Breast epithelium (tissue), 4 donors: ENCODE data around the gene SOX18. TPM values are rescaled to one million over a fixed set of nuclear protein-coding genes. Genes with fewer than 3 reads are reported as not detected.

Experiments used
- DNase-seq, 2 donors: peaks; one replicate each; pipeline ENCODE4 v3.0.0-alpha.2; 2019; ENCODE audit warnings: low spot score in 2 of 2
- H3K27ac ChIP-seq, 2 donors: fragments of 200-600 bp; sonication (generic) in 1 of 2; one replicate each; pipeline ENCODE4 v1.5.1; 2016 to 2019; ENCODE audit warnings: mild to moderate bottlenecking in 1 of 2
- H3K27me3 ChIP-seq, 2 donors: fragments of 200-600 bp; sonication (generic) in 1 of 2; one replicate each; pipeline versions ENCODE4 v1.5.1 to v1.6.0; 2017 to 2019; ENCODE audit warnings: control low read depth in 1 of 2, mild to moderate bottlenecking in 1 of 2
- H3K36me3 ChIP-seq: fragments of 200-600 bp; one replicate; pipeline ENCODE4 v1.5.1; 2019
- H3K4me1 ChIP-seq, 2 donors: fragments of 200-600 bp; sonication (generic); one replicate each; pipeline ENCODE4 v1.5.1; 2016 to 2019; ENCODE audit warnings: control low read depth in 1 of 2
- H3K4me3 ChIP-seq, 3 donors: fragments of 200-600 bp; sonication (generic); 1 replicate in 2 of 3; 2 replicates in 1 of 3; pipeline ENCODE4 v1.5.1; 2016 to 2019; ENCODE audit warnings: mild to moderate bottlenecking in 3 of 3, moderate library complexity in 2 of 3
- H3K9me3 ChIP-seq, 2 donors: fragments of 200-600 bp; sonication (generic) in 1 of 2; one replicate each; pipeline ENCODE4 v1.5.1; 2016 to 2019; ENCODE audit warnings: control low read depth in 1 of 2
- POLR2A ChIP-seq: fragments of 450-650 bp; IDR thresholded peaks from one replicate; pipeline ENCODE4 v1.6.1; 2016; ENCODE audit warnings: antibody characterized with exemption, mild to moderate bottlenecking, moderate library complexity
- POLR2AphosphoS5 ChIP-seq, 3 donors: sonication (generic); formaldehyde crosslinking; IDR thresholded peaks; one replicate each; pipeline ENCODE4 v1.6.1; 2017; ENCODE audit warnings: antibody characterized with exemption in 3 of 3
- intact Hi-C: fragments of 100-400 bp; cut with DNase I; formaldehyde crosslinking; loops from one replicate; pipeline ENCODE4 v1.15.1; 2023; ENCODE audit warnings: low total_unique reads
- total RNA-seq, 3 donors: library from RNA; depleted of rRNA; stranded (reverse); fragments of >200 nt; gene quantifications; one replicate each; pipeline ENCODE4 v1.1.0, GENCODE V29; 2016
- TF ChIP-seq, protein P1 (sequence below), 3 donors: fragments of 450-650 bp; IDR thresholded peaks; one replicate each; pipeline ENCODE4 v1.5.1; 2016 to 2017; ENCODE audit warnings: antibody characterized with exemption in 3 of 3, mild to moderate bottlenecking in 3 of 3, moderate library complexity in 3 of 3

SOX18 gene
- total RNA-seq, 3 donors from 2014 or later: 1.8 to 8.8 (median 3.2) TPM

DNA sequence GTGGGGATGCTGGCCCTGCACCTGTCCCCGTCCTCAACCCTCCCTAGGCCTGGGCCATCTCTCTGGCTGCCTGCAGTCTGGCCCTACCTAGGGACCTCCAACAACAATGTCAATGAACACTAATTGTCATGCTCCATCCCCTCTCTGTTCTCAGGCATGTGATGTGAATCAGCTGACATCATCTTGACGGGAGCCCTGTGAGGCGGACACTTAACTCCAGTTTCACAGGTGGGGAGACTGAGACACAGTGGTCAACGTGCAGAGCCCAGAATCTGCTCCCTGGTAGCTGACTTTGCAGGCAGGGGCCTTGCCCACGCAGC is 12.8 kb upstream of the SOX18 start:
- peaks cover 6 to 15% of the 10 kb centered on the region in 2 donors for H3K4me1 ChIP-seq
- no peaks in the 10 kb centered on the region for H3K36me3 ChIP-seq
- peaks cover 0 to 4% of the 10 kb centered on the region in 2 donors for H3K27me3 ChIP-seq
- no peak for DNase-seq
- peak overlapping the region; percentile 89 to 100 (median 92) for H3K4me3 ChIP-seq
- H3K27ac ChIP-seq: peak overlapping the region; percentile 84 to 93
- intact Hi-C loops: no loop called here
- TF ChIP-seq, protein P1, sequence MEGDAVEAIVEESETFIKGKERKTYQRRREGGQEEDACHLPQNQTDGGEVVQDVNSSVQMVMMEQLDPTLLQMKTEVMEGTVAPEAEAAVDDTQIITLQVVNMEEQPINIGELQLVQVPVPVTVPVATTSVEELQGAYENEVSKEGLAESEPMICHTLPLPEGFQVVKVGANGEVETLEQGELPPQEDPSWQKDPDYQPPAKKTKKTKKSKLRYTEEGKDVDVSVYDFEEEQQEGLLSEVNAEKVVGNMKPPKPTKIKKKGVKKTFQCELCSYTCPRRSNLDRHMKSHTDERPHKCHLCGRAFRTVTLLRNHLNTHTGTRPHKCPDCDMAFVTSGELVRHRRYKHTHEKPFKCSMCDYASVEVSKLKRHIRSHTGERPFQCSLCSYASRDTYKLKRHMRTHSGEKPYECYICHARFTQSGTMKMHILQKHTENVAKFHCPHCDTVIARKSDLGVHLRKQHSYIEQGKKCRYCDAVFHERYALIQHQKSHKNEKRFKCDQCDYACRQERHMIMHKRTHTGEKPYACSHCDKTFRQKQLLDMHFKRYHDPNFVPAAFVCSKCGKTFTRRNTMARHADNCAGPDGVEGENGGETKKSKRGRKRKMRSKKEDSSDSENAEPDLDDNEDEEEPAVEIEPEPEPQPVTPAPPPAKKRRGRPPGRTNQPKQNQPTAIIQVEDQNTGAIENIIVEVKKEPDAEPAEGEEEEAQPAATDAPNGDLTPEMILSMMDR (IDR thresholded peaks at IDR 0.05): no peak
- TF ChIP-seq POLR2AphosphoS5 (IDR thresholded peaks at IDR 0.05) (no peak), POLR2A (no peak)
- no peaks in the 10 kb centered on the region for H3K9me3 ChIP-seq

DNA sequence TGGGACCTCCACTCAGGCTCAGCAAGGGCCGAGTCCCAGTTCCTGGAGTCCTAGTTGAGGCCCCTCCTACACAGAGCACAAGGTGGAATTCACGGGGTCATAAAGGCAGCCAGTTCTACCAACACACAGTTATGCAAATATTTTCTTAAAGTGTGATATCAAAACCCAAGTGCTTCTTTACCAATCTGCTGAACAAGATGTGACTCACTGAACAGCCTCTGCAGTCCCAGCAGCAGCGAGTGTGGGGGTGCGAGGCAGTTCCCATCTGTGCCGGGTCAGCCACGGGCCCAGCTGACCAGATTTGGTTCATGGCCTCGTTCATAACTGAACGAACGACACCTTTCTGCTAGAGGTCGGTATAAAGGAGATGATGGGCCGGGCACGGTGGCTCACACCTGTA is 9.1 kb upstream of the SOX18 start:
- no peak for TF ChIP-seq POLR2A
- TF ChIP-seq, protein P1 (IDR thresholded peaks at IDR 0.05): no peak
- TF ChIP-seq POLR2AphosphoS5 (IDR thresholded peaks at IDR 0.05): no peak
- intact Hi-C loops: no loop called here
- peaks cover 4 to 6% of the 10 kb centered on the region in 2 donors for H3K4me1 ChIP-seq

DNA sequence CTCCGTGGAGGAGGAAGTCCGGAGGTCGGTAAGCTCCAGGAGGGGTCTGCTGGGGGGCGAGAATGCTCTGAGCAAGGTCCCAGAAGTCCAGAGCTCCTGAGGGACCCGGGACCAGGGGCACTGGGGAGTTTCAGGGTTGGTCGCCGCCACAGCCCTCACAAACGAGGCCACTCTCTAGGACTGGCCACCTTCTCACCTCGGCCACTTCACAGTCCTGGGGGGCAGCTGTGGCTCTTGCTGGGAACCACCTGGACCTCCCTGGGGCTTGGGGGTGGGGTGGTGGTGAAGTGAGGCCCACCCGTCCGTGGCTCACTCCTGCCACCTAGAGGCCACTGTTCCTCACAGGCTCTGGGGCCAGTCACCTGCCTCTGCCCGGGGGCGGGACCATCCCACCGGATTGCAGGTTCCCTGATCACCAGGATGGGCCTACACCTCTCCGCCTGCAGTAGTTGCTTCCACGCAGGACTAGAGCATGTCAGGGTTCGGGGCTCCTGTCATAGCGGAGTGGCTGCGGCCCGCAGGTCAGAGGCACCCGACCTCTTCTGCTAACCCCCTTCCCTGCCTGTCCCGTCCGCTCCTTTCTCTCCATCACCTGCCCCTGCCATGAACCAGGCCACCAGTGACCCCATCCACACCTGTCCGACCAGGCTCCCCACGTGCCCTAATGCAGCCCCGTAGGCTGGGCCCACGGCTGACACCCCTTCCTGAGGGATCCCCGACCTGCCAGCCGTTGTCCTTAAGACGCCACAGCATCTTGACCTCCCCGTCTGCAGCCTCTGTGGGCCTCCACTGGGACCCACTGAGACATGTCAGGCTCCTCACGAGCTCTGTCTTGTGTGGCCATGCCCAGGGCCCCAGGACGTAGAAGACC is 8.4 kb upstream of the SOX18 start:
- Histone ChIP-seq H3K27ac (peak overlapping the region; percentile 13 to 70), H3K4me1 (peaks cover 4 to 6% of the 10 kb centered on the region in 2 donors), H3K4me3 (peak overlapping the region; percentile 4 to 42 (median 16)), H3K36me3 (no peaks in the 10 kb centered on the region), H3K9me3 (no peaks in the 10 kb centered on the region), H3K27me3 (peaks cover 5 to 25% of the 10 kb centered on the region in 2 donors)
- TF ChIP-seq, protein P1 (IDR thresholded peaks at IDR 0.05): peak; percentile 19 to 72 (median 66)
- TF ChIP-seq POLR2A: no peak
- DNase-seq: peak; percentile 43 to 80
- intact Hi-C loops: no loop called here

More for the DNA sequence above, 9.1 kb upstream of the SOX18 start:
- peaks cover 5 to 24% of the 10 kb centered on the region in 2 donors for H3K27me3 ChIP-seq
- no peaks in the 10 kb centered on the region for H3K36me3 ChIP-seq
- no peak for DNase-seq
- no peaks in the 10 kb centered on the region for H3K9me3 ChIP-seq
- no peak overlapping the region for H3K27ac ChIP-seq
- no peak overlapping the region for H3K4me3 ChIP-seq

DNA sequence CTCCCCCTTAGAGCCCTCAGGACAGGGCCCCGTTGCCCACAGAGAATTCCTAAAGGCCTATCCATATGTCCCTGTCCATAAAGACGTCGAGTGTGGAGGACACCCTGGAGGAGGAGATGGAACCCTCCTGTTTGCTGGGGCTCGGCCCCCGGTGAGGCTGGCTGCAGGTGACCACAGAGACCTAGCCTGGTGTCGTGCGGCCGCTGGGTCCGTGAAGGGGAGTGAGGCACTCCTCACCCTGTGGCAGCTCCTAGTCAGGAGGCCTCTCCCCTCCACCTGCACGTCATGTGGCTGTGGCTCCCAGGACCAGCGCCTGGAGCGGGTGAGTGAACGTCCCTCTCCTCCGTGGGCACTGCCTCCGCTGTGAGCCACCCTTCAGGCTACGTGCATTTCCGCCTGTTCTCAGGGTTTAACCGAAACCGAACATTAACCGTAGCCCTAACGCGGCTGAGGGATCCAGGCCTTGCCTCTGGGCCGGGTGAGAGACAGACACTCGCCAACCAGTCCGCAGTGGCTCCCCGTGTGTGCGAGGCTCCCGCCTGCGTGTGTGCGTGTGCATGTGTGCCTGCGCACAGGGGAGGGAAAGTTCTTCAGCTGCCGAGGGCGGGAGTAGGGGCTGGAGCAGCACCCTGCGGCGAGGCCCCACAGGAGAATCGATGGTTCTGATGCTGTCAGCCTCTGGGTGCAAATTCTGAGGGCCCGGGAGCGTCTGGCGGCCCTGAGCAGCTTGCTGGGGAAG is 7.6 kb upstream of the SOX18 start:
- peak overlapping the region; percentile 13 to 70 for H3K27ac ChIP-seq
- peaks cover 0 to under 1% of the 10 kb centered on the region in 2 donors for H3K4me1 ChIP-seq
- no peaks in the 10 kb centered on the region for H3K36me3 ChIP-seq
- peaks cover 5 to 33% of the 10 kb centered on the region in 2 donors for H3K27me3 ChIP-seq
- H3K9me3 ChIP-seq: no peaks in the 10 kb centered on the region
- H3K4me3 ChIP-seq: peak overlapping the region; percentile 4 to 42 (median 16)
- TF ChIP-seq POLR2A: no peak
- DNase-seq: no peak
- intact Hi-C loops: no loop called here

DNA sequence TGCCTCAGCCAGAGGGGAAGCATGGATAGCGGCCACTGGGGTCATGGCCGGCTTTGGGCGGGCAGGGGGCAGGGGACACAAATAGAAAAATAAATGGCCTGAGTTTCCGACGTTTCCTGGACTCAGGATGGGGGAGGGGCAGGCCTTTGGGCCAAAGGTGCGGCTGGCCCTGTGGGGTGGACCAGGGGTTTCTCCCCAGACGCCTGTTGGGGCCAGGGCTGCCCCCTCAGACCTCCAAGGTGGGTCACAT is 7.1 kb upstream of the SOX18 start:
- Histone ChIP-seq H3K36me3 (no peaks in the 10 kb centered on the region), H3K4me1 (no peaks in the 10 kb centered on the region), H3K9me3 (no peaks in the 10 kb centered on the region), H3K27me3 (peaks cover 5 to 37% of the 10 kb centered on the region in 2 donors), H3K4me3 (no peak overlapping the region), H3K27ac (peak overlapping the region in 1 of 2 donors; percentile 70)
- intact Hi-C loops: no loop called here
- TF ChIP-seq, protein P1 (IDR thresholded peaks at IDR 0.05): no peak
- no peak for TF ChIP-seq POLR2AphosphoS5 (IDR thresholded peaks at IDR 0.05)
- no peak for TF ChIP-seq POLR2A
- DNase-seq: no peak
